Kidney (tissue), 14 donors: ENCODE results near the gene PCDH8. TPM values are rescaled to one million over a fixed set of nuclear protein-coding genes. Genes with fewer than 3 reads are reported as not detected.

Source experiments
- DNase-seq, 5 donors: peaks; one replicate each; pipeline ENCODE4 v3.0.0-alpha.2; 2013 to 2020
- FAIRE-seq: peaks from 2 replicates; lab custom pipeline; 2012; peaks lifted over from hg19 to GRCh38; lab: Jason Lieb, UNC
- H3K27ac ChIP-seq, 2 donors: one replicate each; pipeline ENCODE4 v1.7.0; 2013; ENCODE audit warnings: low read depth in 2 of 2, low read length in 2 of 2, inconsistent platforms in 1 of 2
- H3K27me3 ChIP-seq: one replicate; pipeline ENCODE4 v1.7.1; 2013; ENCODE audit warnings: low read length, inconsistent platforms; ENCODE audit not compliant: control insufficient read depth, insufficient read depth
- H3K36me3 ChIP-seq, 3 donors: one replicate each; pipeline versions ENCODE4 v1.7.0 to v1.7.1; 2013; ENCODE audit warnings: low read length in 3 of 3, control low read depth in 1 of 3, inconsistent platforms in 1 of 3; ENCODE audit not compliant: insufficient read depth in 3 of 3, control insufficient read depth in 2 of 3
- H3K4me1 ChIP-seq, 3 donors: one replicate each; pipeline versions ENCODE4 v1.7.0 to v1.7.1; 2013; ENCODE audit warnings: low read length in 3 of 3, inconsistent platforms in 1 of 3, low read depth in 1 of 3; ENCODE audit not compliant: control insufficient read depth in 2 of 3, insufficient read depth in 2 of 3
- H3K4me3 ChIP-seq, 3 donors: one replicate each; pipeline versions ENCODE4 v1.7.0 to v1.8.1; 2013; ENCODE audit warnings: low read length in 3 of 3, control low read depth in 1 of 3, inconsistent platforms in 1 of 3
- H3K9ac ChIP-seq, 3 donors: one replicate each; pipeline versions ENCODE4 v1.7.0 to v1.7.1; 2013; ENCODE audit warnings: low read length in 3 of 3, control low read depth in 1 of 3, inconsistent platforms in 1 of 3
- H3K9me3 ChIP-seq, 3 donors: one replicate each; pipeline versions ENCODE4 v1.7.0 to v1.7.1; 2013; ENCODE audit warnings: low read length in 3 of 3, control low read depth in 1 of 3, inconsistent platforms in 1 of 3; ENCODE audit not compliant: control insufficient read depth in 2 of 3, insufficient read depth in 1 of 3
- intact Hi-C: fragments of 100-400 bp; cut with DNase I; formaldehyde crosslinking; loops from one replicate; pipeline ENCODE4 v1.11.1; 2022
- polyA plus RNA-seq: library from polyadenylated mRNA; stranded (reverse); fragments of 350-450 nt; fragmentation: Illumina TruSeq; extraction: RNeasy Lipid Tissue Mini Kit (QIAGEN cat#74804); gene quantifications from one replicate; pipeline ENCODE4 v1.2.3, GENCODE V29; 2014; ENCODE audit warnings: low read depth, low replicate concordance; ENCODE audit not compliant: insufficient read depth
- total RNA-seq: library from RNA; stranded (reverse); fragmentation: NEBNext Ultra II Directional; extraction: Animal tissue kit (Norgen Biotek cat#: 25700); gene quantifications from one replicate; pipeline ENCODE4 v1.2.1, GENCODE V29; 2021
- TF ChIP-seq, protein P1 (sequence below): IDR thresholded peaks from 3 replicates; pipeline ENCODE4 v1.5.1; 2012; ENCODE audit warnings: mild to moderate bottlenecking, moderate library complexity, borderline replicate concordance; ENCODE audit not compliant: insufficient read depth; ENCODE audit errors: extremely low read depth
- donor health status: control.
- donor health status: control.
- donor health status: control.
- donor health status: control.
- donor health status: control.
- donor health status: DM: yes; HTN: yes; CAD: no.
- donor health status: Normal renal cell carcinoma (clear cell type).

Gene PCDH8
- total and polyA plus RNA-seq, 2 donors from 2014 or later = not detected

GRCh38 chr13:52810011-52810410 is 38.4 kb downstream of the PCDH8 start:
- DNase-seq (no peak), FAIRE-seq (no peak)
- H3K36me3 ChIP-seq = no peaks in the 10 kb centered on the region
- no peaks in the 10 kb centered on the region for H3K27me3 ChIP-seq
- no peak overlapping the region for H3K4me3 ChIP-seq
- no peaks in the 10 kb centered on the region for H3K4me1 ChIP-seq
- TF ChIP-seq, protein P1, sequence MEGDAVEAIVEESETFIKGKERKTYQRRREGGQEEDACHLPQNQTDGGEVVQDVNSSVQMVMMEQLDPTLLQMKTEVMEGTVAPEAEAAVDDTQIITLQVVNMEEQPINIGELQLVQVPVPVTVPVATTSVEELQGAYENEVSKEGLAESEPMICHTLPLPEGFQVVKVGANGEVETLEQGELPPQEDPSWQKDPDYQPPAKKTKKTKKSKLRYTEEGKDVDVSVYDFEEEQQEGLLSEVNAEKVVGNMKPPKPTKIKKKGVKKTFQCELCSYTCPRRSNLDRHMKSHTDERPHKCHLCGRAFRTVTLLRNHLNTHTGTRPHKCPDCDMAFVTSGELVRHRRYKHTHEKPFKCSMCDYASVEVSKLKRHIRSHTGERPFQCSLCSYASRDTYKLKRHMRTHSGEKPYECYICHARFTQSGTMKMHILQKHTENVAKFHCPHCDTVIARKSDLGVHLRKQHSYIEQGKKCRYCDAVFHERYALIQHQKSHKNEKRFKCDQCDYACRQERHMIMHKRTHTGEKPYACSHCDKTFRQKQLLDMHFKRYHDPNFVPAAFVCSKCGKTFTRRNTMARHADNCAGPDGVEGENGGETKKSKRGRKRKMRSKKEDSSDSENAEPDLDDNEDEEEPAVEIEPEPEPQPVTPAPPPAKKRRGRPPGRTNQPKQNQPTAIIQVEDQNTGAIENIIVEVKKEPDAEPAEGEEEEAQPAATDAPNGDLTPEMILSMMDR = no peak
- no peak overlapping the region for H3K27ac ChIP-seq
- H3K9ac ChIP-seq = no peak overlapping the region
- no peaks in the 10 kb centered on the region for H3K9me3 ChIP-seq
- intact Hi-C loops = no loop called here

DNA sequence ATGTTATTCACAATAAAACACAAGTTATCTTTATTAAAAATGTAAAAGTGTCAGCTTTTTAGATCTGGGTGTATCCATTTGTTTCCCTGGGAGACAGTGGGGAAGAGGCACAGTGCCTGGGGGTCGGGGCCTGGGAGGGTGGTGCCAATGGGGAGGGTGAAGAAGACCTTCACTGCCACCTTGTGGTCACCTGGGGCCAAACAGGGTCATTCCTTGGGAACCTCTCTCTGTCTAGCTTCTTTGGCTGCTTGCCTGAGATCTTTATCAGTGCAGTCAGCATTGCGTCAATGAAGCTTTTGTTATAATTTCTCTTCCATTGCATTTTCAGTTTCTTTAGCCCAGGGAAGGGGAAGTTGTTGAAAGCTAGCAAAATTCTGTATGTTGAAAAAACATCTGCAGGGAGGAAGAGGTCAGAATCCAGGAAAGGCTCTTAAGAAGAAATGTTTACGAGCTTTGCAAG is 39.1 kb downstream of the PCDH8 start:
- no peaks in the 10 kb centered on the region for H3K36me3 ChIP-seq
- H3K4me3 ChIP-seq = no peak overlapping the region
- no peak overlapping the region for H3K27ac ChIP-seq
- H3K9ac ChIP-seq = no peak overlapping the region
- TF ChIP-seq, protein P1 = peak; percentile 29
- intact Hi-C loops = no loop called here
- DNase-seq = peak in 4 of 5 donors; percentile 72 to 80 (median 79)
- H3K9me3 ChIP-seq = no peaks in the 10 kb centered on the region
- no peaks in the 10 kb centered on the region for H3K4me1 ChIP-seq
- FAIRE-seq = no peak
- H3K27me3 ChIP-seq = no peaks in the 10 kb centered on the region

DNA sequence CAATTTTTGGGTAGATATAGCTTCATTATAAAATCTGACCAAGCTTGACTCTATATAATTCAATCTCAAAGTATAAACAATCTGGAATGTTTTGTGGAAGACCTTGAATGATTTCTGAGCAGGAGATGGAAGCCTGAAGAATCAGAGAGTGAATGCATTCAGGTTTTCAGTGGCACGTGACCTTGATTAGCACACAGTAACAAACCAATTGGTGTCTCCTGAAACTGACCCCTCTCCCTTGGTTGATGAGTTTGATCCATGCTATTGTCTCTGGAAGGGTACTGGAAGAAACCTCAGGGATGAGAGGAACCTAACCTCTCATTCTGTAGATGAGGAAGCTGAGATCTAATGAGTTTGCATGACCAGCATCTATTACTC is 39.6 kb downstream of the PCDH8 start:
- Histone ChIP-seq H3K27me3 (no peaks in the 10 kb centered on the region), H3K4me3 (no peak overlapping the region), H3K9me3 (no peaks in the 10 kb centered on the region), H3K36me3 (no peaks in the 10 kb centered on the region), H3K9ac (no peak overlapping the region), H3K4me1 (no peaks in the 10 kb centered on the region), H3K27ac (no peak overlapping the region)
- DNase-seq = no peak
- TF ChIP-seq, protein P1 = no peak
- intact Hi-C loops = no loop called here
- no peak for FAIRE-seq

GRCh38 chr13:52806029-52806428 is 42.4 kb downstream of the PCDH8 start:
- Histone ChIP-seq H3K4me3 (no peak overlapping the region), H3K9me3 (no peaks in the 10 kb centered on the region), H3K27me3 (no peaks in the 10 kb centered on the region), H3K4me1 (no peaks in the 10 kb centered on the region), H3K27ac (no peak overlapping the region), H3K9ac (no peak overlapping the region), H3K36me3 (no peaks in the 10 kb centered on the region)
- no peak for DNase-seq
- intact Hi-C loops = no loop called here
- no peak for FAIRE-seq
- TF ChIP-seq, protein P1 = no peak
